H54 (cell line): Measurements from ENCODE around the gene IL6ST.
"Not testable (repeated sequence)": the region's sequence is repeated elsewhere in the genome, so short reads cannot be mapped to it uniquely, and the experiment has no call there.

Experiments
- DNase-seq: peaks from one replicate; pipeline ENCODE4 v3.0.0; 2011; ENCODE audit warnings: low spot score, mixed read lengths; ENCODE audit not compliant: insufficient read length
- FAIRE-seq: peaks from 3 replicates; lab custom pipeline; 2011; peaks lifted over from hg19 to GRCh38; lab: Jason Lieb, UNC
- POLR2A ChIP-seq: IDR thresholded peaks from 2 replicates; pipeline ENCODE4 v1.6.1; 2011; ENCODE audit warnings: low read depth, mild to moderate bottlenecking, low read length

Gene IL6ST

GRCh38 chr5:55993013-55993412, 1.8 kb downstream of the IL6ST start:
- DNase-seq (no peak), FAIRE-seq (peak; percentile 53)
- no peak for TF ChIP-seq POLR2A

GRCh38 chr5:55991768-55992486, 2.8 kb downstream of the IL6ST start:
- DNase-seq (no peak), FAIRE-seq (no peak)
- TF ChIP-seq POLR2A, result no peak

- not testable (repeated sequence) for DNase-seq, FAIRE-seq
Observed at GRCh38 chr5:55990895-55991294, 3.9 kb downstream of the IL6ST start.

GRCh38 chr5:55989860-55990259, 4.9 kb downstream of the IL6ST start:
- FAIRE-seq (peak; percentile 52), DNase-seq (no peak)
- no peak for TF ChIP-seq POLR2A

GRCh38 chr5:55988979-55989638, 5.7 kb downstream of the IL6ST start:
- DNase-seq, result no peak
- no peak for TF ChIP-seq POLR2A
- no peak for FAIRE-seq

GRCh38 chr5:55988428-55988827, 6.3 kb downstream of the IL6ST start:
- not testable (repeated sequence) for FAIRE-seq, DNase-seq

GRCh38 chr5:55986931-55987330, 7.8 kb downstream of the IL6ST start:
- FAIRE-seq (no peak), DNase-seq (no peak)
- TF ChIP-seq POLR2A, result no peak

GRCh38 chr5:55985181-55985580, 9.6 kb downstream of the IL6ST start:
- DNase-seq, result no peak
- no peak for TF ChIP-seq POLR2A
- FAIRE-seq, result no peak

- no peak for DNase-seq
- TF ChIP-seq POLR2A, result no peak
Observed at GRCh38 chr5:55983986-55984385, 10.8 kb downstream of the IL6ST start.

GRCh38 chr5:55982957-55983381, 11.8 kb downstream of the IL6ST start:
- FAIRE-seq (peak; percentile 69), DNase-seq (no peak)
- TF ChIP-seq POLR2A, result no peak

More at GRCh38 chr5:55983986-55984385, 10.8 kb downstream of the IL6ST start:
- FAIRE-seq, result no peak

GRCh38 chr5:55973296-55973695, 21.5 kb downstream of the IL6ST start:
- no peak for TF ChIP-seq POLR2A
- DNase-seq (no peak), FAIRE-seq (no peak)

- peak; percentile 9 for DNase-seq
- no peak for TF ChIP-seq POLR2A
- peak; percentile 67 for FAIRE-seq
Observed at GRCh38 chr5:55969956-55970355, 24.8 kb downstream of the IL6ST start.

- FAIRE-seq (no peak), DNase-seq (no peak)
- TF ChIP-seq POLR2A, result no peak
Observed at GRCh38 chr5:55966284-55966683, 28.5 kb downstream of the IL6ST start.

- no peak for TF ChIP-seq POLR2A
- DNase-seq (no peak), FAIRE-seq (no peak)
Observed at GRCh38 chr5:55965525-55965924, 29.2 kb downstream of the IL6ST start.

GRCh38 chr5:55960779-55961178, 34.0 kb downstream of the IL6ST start:
- no peak for DNase-seq
- no peak for TF ChIP-seq POLR2A
- no peak for FAIRE-seq

- no peak for TF ChIP-seq POLR2A
- DNase-seq (no peak), FAIRE-seq (no peak)
Observed at GRCh38 chr5:55959208-55959607, 35.6 kb downstream of the IL6ST start.

- not testable (repeated sequence) for DNase-seq, FAIRE-seq
Observed at GRCh38 chr5:55941154-55941553, 53.6 kb downstream of the IL6ST start.

- not testable (repeated sequence) for DNase-seq
- FAIRE-seq, result peak; percentile 74
Observed at GRCh38 chr5:55937598-55937997, 57.2 kb downstream of the IL6ST start.
